Upper lobe of left lung (tissue), 6 donors: ENCODE measurements around the gene SDK1. TPM values are rescaled to one million over a fixed set of nuclear protein-coding genes. Genes with fewer than 3 reads are reported as not detected.
A peak's percentile ranks its signal among the peaks of the same experiment; 100 is the strongest.

Source experiments
- ATAC-seq, 2 donors: fragments of 200-7000 bp; cut with Tn5 transposase; one replicate each; pipeline ENCODE4 v1.9.1; 2022; ENCODE audit warnings: mild to moderate bottlenecking in 2 of 2, moderate library complexity in 2 of 2; ENCODE audit not compliant: low FRiP score in 2 of 2
- DNase-seq, 2 donors: peaks; one replicate each; pipeline ENCODE4 v3.0.0-alpha.2; 2019 to 2020
- H3K27ac ChIP-seq, 4 donors: fragments of 200-600 bp; sonication (generic); one replicate each; pipeline ENCODE4 v1.5.1; 2016 to 2019
- H3K27me3 ChIP-seq, 4 donors: fragments of 200-600 bp; sonication (generic); one replicate each; pipeline ENCODE4 v1.5.1; 2017 to 2019
- H3K36me3 ChIP-seq, 4 donors: fragments of 200-600 bp; sonication (generic); one replicate each; pipeline ENCODE4 v1.5.1; 2016 to 2019
- H3K4me1 ChIP-seq, 4 donors: fragments of 200-600 bp; sonication (generic); one replicate each; pipeline ENCODE4 v1.5.1; 2018 to 2019
- H3K4me3 ChIP-seq, 4 donors: fragments of 200-600 bp; sonication (generic); one replicate each; pipeline ENCODE4 v1.5.1; 2017 to 2019; ENCODE audit warnings: mild to moderate bottlenecking in 2 of 4, moderate library complexity in 1 of 4
- H3K9me3 ChIP-seq, 4 donors: fragments of 200-600 bp; sonication (generic); one replicate each; pipeline ENCODE4 v1.5.1; 2018 to 2019
- EP300 ChIP-seq, 4 donors: sonication (generic); formaldehyde crosslinking; IDR thresholded peaks; one replicate each; pipeline ENCODE4 v1.5.1; 2017; ENCODE audit warnings: antibody characterized with exemption in 4 of 4, control low read depth in 2 of 4
- POLR2A ChIP-seq, 4 donors: fragments of 450-650 bp; IDR thresholded peaks; one replicate each; pipeline ENCODE4 v1.5.1; 2016 to 2017; ENCODE audit warnings: antibody characterized with exemption in 4 of 4, mild to moderate bottlenecking in 2 of 4
- POLR2AphosphoS5 ChIP-seq, 2 donors: sonication (generic); formaldehyde crosslinking; IDR thresholded peaks; one replicate each; pipeline ENCODE4 v1.5.1; 2017; ENCODE audit warnings: antibody characterized with exemption in 2 of 2
- WGBS, 2 donors: methylation state at CpG; one replicate each; pipeline ENCODE4 v1.1.5; 2017 to 2018; 5-methylcytosine and 5-hydroxymethylcytosine counted together
- total RNA-seq, 6 donors: library from RNA; depleted of rRNA in 4 of 6; stranded (reverse); fragments of >200 nt in 4 of 6; gene quantifications; one replicate each; pipeline versions ENCODE4 v1.1.0 to v1.2.1, GENCODE V29; 2016 to 2021
- TF ChIP-seq, protein P1 (sequence below), 6 experiments: fragments of 450-650 bp in 4 of 6; fragments of 200-600 bp in 2 of 6; sonication (generic) in 2 of 6; IDR thresholded peaks; one replicate each; pipeline ENCODE4 v1.5.1; 2016 to 2019; ENCODE audit warnings: antibody characterized with exemption in 6 of 6
- donor health status: DM: no; HTN: no; CAD: no; lungs with moderate emphysema.
- donor health status: DM: no; HTN: yes; CAD: no; lungs with severe emphysema.

SDK1 gene
- total RNA-seq, 6 donors from 2014 or later: 9.3 to 90.1 (median 11.8) TPM

DNA sequence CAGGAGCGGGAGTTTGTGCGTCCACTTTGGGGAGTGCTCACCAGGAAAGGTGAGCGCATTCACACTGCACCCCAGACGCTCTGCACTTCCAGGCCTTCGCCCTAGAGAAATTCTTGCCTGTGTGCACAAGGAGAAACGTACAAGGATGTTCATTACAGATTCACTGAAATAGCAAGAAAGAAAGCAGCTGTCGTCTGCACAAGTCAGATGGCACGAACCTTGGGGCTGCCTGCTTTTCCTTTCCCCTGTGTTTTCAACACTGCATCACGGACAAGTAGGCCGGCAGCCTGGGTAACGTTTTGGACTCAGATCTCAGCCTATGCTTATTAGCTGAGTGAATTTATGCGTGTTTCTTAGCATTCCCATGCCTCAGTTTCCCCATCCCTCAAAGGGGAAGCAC is 834.2 kb downstream of the SDK1 start:
- no peaks in the 10 kb centered on the region for H3K4me1 ChIP-seq
- TF ChIP-seq POLR2A (IDR thresholded peaks at IDR 0.05): no peak
- TF ChIP-seq POLR2AphosphoS5 (IDR thresholded peaks at IDR 0.05): no peak
- no peak for TF ChIP-seq EP300 (IDR thresholded peaks at IDR 0.05)
- TF ChIP-seq, protein P1, sequence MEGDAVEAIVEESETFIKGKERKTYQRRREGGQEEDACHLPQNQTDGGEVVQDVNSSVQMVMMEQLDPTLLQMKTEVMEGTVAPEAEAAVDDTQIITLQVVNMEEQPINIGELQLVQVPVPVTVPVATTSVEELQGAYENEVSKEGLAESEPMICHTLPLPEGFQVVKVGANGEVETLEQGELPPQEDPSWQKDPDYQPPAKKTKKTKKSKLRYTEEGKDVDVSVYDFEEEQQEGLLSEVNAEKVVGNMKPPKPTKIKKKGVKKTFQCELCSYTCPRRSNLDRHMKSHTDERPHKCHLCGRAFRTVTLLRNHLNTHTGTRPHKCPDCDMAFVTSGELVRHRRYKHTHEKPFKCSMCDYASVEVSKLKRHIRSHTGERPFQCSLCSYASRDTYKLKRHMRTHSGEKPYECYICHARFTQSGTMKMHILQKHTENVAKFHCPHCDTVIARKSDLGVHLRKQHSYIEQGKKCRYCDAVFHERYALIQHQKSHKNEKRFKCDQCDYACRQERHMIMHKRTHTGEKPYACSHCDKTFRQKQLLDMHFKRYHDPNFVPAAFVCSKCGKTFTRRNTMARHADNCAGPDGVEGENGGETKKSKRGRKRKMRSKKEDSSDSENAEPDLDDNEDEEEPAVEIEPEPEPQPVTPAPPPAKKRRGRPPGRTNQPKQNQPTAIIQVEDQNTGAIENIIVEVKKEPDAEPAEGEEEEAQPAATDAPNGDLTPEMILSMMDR (IDR thresholded peaks at IDR 0.05): no peak
- H3K4me3 ChIP-seq: no peak overlapping the region
- H3K9me3 ChIP-seq: no peaks in the 10 kb centered on the region
- no peak overlapping the region for H3K27ac ChIP-seq
- no peak for DNase-seq
- H3K27me3 ChIP-seq: no peaks in the 10 kb centered on the region
- WGBS, 2 donors: 81 to 89% methylated on average over 12 of the region's 12 CpGs
- H3K36me3 ChIP-seq: no peaks in the 10 kb centered on the region
- ATAC-seq: no peak

DNA sequence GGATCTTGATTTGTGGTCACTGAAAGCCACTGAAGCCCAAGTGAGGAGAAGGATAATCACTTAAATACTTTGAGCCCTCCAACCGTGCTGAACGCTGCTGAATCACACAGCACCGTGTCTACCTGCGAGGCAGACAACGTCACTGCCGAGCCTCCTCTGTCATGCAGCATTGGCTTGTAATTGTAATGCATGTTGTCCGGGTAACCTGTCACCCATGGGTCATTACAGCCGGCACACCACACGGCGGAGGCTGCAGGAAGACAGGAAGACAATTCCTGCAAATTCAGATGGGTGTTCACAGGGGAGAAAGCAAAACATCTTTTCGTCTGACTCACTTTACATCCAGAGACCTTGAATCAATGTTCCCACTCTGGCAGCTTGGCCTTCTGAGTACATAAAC is 835.0 kb downstream of the SDK1 start:
- 77 to 84% methylated on average over 11 of the region's 11 CpGs for WGBS, 2 donors
- Histone ChIP-seq H3K4me3 (no peak overlapping the region), H3K9me3 (no peaks in the 10 kb centered on the region), H3K36me3 (no peaks in the 10 kb centered on the region), H3K4me1 (no peaks in the 10 kb centered on the region), H3K27me3 (no peaks in the 10 kb centered on the region), H3K27ac (no peak overlapping the region)
- no peak for TF ChIP-seq EP300 (IDR thresholded peaks at IDR 0.05)
- TF ChIP-seq POLR2A (IDR thresholded peaks at IDR 0.05): no peak
- TF ChIP-seq, protein P1 (IDR thresholded peaks at IDR 0.05): no peak
- no peak for TF ChIP-seq POLR2AphosphoS5 (IDR thresholded peaks at IDR 0.05)
- DNase-seq (no peak), ATAC-seq (no peak)

DNA sequence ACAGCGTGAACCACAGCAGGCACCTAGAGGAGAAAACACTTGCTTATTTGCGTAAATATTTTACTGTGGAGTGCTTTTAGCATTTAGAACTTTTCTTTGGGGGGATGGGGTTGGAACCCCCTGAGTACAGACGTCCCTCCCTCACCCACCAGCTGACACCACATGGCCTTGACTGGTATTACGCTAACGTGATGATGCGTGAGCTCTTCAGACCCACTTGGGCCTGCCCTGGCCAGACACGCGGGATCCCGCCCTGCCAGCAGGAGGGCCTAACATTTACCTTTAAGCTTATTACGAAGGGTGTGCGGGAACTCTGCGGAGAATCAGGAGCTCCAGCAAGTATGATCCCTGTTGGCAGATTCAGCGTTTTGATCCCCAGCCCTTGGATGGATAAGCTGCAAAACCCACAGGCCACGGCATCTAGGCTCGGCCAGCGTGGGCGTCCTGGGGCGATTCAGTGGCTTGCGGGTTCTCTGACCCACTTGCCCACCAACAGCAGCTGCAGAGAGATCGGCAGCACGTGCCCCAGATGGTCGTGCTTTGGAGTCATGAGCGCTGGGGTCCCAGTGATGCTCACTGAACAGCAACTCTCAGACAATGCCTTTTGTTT is 835.6 kb downstream of the SDK1 start:
- no peak for DNase-seq
- WGBS, 2 donors: 86 to 93% methylated on average over 16 to 23 of the region's 23 CpGs

DNA sequence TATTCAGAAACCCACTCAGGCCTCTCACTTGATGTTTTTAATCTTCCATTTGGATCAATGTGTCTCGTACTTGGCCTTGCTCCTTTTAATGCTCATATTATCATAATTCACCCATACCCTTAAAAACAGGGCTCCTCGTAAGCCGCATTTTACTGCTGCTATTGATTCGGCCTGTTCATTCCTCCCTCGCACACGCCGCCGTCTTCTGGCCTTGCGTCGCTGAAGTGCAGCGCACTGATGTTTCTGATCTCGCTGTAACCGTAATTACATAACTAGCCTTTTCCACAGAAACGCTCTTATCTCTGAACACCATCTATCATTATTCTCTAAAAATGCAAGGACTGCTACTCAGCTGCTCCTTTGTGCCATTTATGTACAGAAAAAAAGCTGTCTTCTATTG is 836.5 kb downstream of the SDK1 start:
- ATAC-seq: no peak
- WGBS, 2 donors: 86 to 94% methylated on average over 14 of the region's 14 CpGs
- no peak overlapping the region for H3K27ac ChIP-seq
- H3K4me1 ChIP-seq: no peaks in the 10 kb centered on the region
- DNase-seq: no peak
- TF ChIP-seq EP300 (IDR thresholded peaks at IDR 0.05) (no peak), POLR2AphosphoS5 (IDR thresholded peaks at IDR 0.05) (no peak), POLR2A (IDR thresholded peaks at IDR 0.05) (no peak)
- TF ChIP-seq, protein P1 (IDR thresholded peaks at IDR 0.05): no peak
- H3K9me3 ChIP-seq: no peaks in the 10 kb centered on the region
- H3K4me3 ChIP-seq: no peak overlapping the region
- no peaks in the 10 kb centered on the region for H3K36me3 ChIP-seq
- H3K27me3 ChIP-seq: no peaks in the 10 kb centered on the region

More for the DNA sequence above, 835.6 kb downstream of the SDK1 start:
- no peaks in the 10 kb centered on the region for H3K27me3 ChIP-seq
- TF ChIP-seq POLR2A (IDR thresholded peaks at IDR 0.05) (no peak), POLR2AphosphoS5 (IDR thresholded peaks at IDR 0.05) (no peak), EP300 (IDR thresholded peaks at IDR 0.05) (no peak)
- TF ChIP-seq, protein P1 (IDR thresholded peaks at IDR 0.05): no peak
- H3K9me3 ChIP-seq: no peaks in the 10 kb centered on the region
- no peak overlapping the region for H3K27ac ChIP-seq
- no peak overlapping the region for H3K4me3 ChIP-seq
- ATAC-seq: no peak
- no peaks in the 10 kb centered on the region for H3K36me3 ChIP-seq
- no peaks in the 10 kb centered on the region for H3K4me1 ChIP-seq

DNA sequence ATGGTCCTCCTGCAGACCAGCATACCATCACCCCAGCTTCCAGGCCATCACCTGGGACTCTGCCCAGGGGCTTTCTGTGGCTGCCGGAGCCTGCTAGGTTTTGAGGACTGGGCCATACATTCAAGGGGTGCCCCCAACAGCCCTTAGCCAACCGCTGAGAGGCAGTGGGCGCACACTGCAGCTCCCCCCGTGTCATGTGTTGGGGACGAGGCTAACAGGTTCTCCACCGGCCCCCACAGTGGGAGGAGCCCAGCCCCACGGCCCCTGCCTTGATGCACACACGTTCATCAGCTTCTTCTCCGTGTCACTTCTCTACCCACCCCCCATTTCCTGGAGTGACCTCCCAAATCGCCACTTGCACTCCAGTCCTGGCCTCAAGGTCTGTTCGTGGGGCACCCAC is 837.8 kb downstream of the SDK1 start:
- Histone ChIP-seq H3K36me3 (no peaks in the 10 kb centered on the region), H3K4me3 (no peak overlapping the region), H3K9me3 (no peaks in the 10 kb centered on the region), H3K27ac (no peak overlapping the region), H3K4me1 (no peaks in the 10 kb centered on the region), H3K27me3 (no peaks in the 10 kb centered on the region)
- ATAC-seq (no peak), DNase-seq (peak in 1 of 2 donors; percentile 58)
- 86 to 90% methylated on average over 7 to 11 of the region's 11 CpGs for WGBS, 2 donors
- no peak for TF ChIP-seq POLR2AphosphoS5 (IDR thresholded peaks at IDR 0.05)
- no peak for TF ChIP-seq EP300 (IDR thresholded peaks at IDR 0.05)
- TF ChIP-seq, protein P1 (IDR thresholded peaks at IDR 0.05): no peak
- TF ChIP-seq POLR2A (IDR thresholded peaks at IDR 0.05): no peak
